RWPE2 (cell line): ENCODE measurements around the gene AOPEP.

Source experiments
- ATAC-seq: fragments of 200-7000 bp; cut with Tn5 transposase; 3 replicates; pipeline ENCODE4 v1.9.1; 2021; ENCODE audit warnings: low read depth
- DNase-seq: peaks from one replicate; pipeline ENCODE4 v3.0.0-alpha.2; 2020; ENCODE audit warnings: low spot score
- H3K27ac ChIP-seq: fragments of 450-650 bp; 2 replicates; pipeline ENCODE4 v1.5.1; 2017; ENCODE audit warnings: mild to moderate bottlenecking; ENCODE audit not compliant: poor library complexity, severe bottlenecking
- H3K27me3 ChIP-seq: fragments of 250-450 bp; sonication (Bioruptor Pico); 2 replicates; pipeline ENCODE4 v1.5.1; 2021; ENCODE audit warnings: mild to moderate bottlenecking, moderate library complexity; ENCODE audit not compliant: insufficient read depth, poor library complexity, severe bottlenecking
- H3K36me3 ChIP-seq: fragments of 250-450 bp; sonication (Bioruptor Pico); 2 replicates; pipeline ENCODE4 v1.5.1; 2020; ENCODE audit warnings: low read depth, mild to moderate bottlenecking, moderate library complexity
- H3K4me1 ChIP-seq: fragments of 250-450 bp; sonication (Bioruptor Pico); 2 replicates; pipeline ENCODE4 v1.5.1; 2021; ENCODE audit warnings: mild to moderate bottlenecking, moderate library complexity; ENCODE audit not compliant: insufficient read depth, poor library complexity, severe bottlenecking
- H3K4me3 ChIP-seq: fragments of 250-450 bp; sonication (Bioruptor Pico); 2 replicates; pipeline ENCODE4 v1.5.1; 2021; ENCODE audit warnings: mild to moderate bottlenecking, moderate library complexity; ENCODE audit not compliant: severe bottlenecking
- H3K9me3 ChIP-seq: fragments of 250-450 bp; sonication (Bioruptor Pico); 2 replicates; pipeline ENCODE4 v1.5.1; 2021; ENCODE audit warnings: mild to moderate bottlenecking, moderate library complexity; ENCODE audit not compliant: severe bottlenecking
- TF ChIP-seq, protein P1 (sequence below): fragments of 450-650 bp; IDR thresholded peaks from one replicate; pipeline ENCODE4 v1.5.1; 2017; ENCODE audit warnings: mild to moderate bottlenecking, moderate library complexity; ENCODE audit not compliant: poor library complexity, severe bottlenecking

The AOPEP gene

DNA sequence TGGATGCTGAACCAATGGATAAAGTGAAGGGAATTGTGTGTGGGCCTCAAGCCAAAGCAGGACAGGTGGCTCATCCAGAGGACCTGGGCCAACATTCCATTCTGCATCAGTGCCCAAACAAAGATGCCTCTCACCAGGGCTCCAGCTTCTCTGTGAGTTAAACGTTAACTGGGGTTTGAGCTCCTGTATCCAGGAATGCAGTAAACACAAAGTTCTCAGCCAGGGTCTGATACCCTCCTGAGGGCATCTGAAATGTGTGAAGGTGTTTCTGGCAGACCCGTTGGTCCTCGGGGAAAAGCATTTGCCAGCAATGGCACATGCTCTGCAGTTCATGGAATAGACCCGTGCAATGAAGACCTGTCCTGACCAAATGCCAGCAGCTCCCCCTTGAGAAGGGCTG, 33.9 kb upstream of the AOPEP start:
- no peak overlapping the region for H3K4me3 ChIP-seq
- TF ChIP-seq, protein P1, sequence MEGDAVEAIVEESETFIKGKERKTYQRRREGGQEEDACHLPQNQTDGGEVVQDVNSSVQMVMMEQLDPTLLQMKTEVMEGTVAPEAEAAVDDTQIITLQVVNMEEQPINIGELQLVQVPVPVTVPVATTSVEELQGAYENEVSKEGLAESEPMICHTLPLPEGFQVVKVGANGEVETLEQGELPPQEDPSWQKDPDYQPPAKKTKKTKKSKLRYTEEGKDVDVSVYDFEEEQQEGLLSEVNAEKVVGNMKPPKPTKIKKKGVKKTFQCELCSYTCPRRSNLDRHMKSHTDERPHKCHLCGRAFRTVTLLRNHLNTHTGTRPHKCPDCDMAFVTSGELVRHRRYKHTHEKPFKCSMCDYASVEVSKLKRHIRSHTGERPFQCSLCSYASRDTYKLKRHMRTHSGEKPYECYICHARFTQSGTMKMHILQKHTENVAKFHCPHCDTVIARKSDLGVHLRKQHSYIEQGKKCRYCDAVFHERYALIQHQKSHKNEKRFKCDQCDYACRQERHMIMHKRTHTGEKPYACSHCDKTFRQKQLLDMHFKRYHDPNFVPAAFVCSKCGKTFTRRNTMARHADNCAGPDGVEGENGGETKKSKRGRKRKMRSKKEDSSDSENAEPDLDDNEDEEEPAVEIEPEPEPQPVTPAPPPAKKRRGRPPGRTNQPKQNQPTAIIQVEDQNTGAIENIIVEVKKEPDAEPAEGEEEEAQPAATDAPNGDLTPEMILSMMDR = no peak
- no peaks in the 10 kb centered on the region for H3K4me1 ChIP-seq
- H3K27ac ChIP-seq = no peak overlapping the region
- no peaks in the 10 kb centered on the region for H3K36me3 ChIP-seq
- no peaks in the 10 kb centered on the region for H3K27me3 ChIP-seq
- ATAC-seq = no peak
- no peak for DNase-seq
- no peaks in the 10 kb centered on the region for H3K9me3 ChIP-seq

DNA sequence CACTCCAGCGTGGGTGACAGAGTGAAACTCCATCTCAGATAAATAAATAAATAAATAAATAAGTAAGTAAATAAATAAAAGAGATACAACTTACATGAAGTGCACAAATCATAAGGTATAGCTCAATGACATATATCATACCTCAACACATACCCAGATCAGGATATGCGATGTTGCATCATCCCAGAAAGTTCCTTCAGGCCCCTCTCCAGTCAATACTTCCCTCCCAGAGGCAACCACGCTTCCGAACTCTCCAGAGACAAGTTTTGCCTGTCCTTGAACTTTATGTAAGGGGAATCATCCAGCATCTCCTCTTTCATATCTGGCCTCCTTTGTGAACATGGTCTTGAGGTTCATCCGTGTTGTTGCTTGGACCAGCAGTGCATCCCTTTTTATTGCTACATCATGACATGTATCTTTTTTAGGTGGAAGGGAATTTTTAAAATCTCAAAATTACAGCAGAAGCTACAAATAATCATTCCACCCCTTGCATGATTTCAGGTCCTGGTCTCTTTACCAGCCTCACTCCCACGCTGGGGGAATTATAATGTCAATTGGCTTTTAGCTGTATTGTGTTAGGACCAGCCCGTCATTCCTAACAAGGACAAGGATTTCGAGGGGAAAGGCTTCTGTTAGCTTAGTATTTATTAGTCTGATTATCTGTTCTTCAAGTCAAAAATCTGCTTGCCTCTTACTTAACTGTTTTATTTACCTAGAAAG, 32.9 kb upstream of the AOPEP start:
- Histone ChIP-seq H3K36me3 (no peaks in the 10 kb centered on the region), H3K4me1 (no peaks in the 10 kb centered on the region), H3K27me3 (no peaks in the 10 kb centered on the region), H3K27ac (no peak overlapping the region), H3K9me3 (no peaks in the 10 kb centered on the region), H3K4me3 (no peak overlapping the region)
- ATAC-seq (no peak), DNase-seq (no peak)
- TF ChIP-seq, protein P1 = no peak

- ATAC-seq = no peak
- no peak overlapping the region for H3K27ac ChIP-seq
- no peaks in the 10 kb centered on the region for H3K36me3 ChIP-seq
- H3K4me1 ChIP-seq = no peaks in the 10 kb centered on the region
- DNase-seq = no peak
- no peak overlapping the region for H3K4me3 ChIP-seq
- no peaks in the 10 kb centered on the region for H3K27me3 ChIP-seq
- TF ChIP-seq, protein P1 = no peak
- no peaks in the 10 kb centered on the region for H3K9me3 ChIP-seq
These were observed 30.0 kb upstream of the AOPEP start for GRCh38 chr9:94696545-94696944.

- no peak overlapping the region for H3K27ac ChIP-seq
- ATAC-seq (no peak; the same call in 2 of the 3 replicates), DNase-seq (no peak)
These were observed 28.4 kb upstream of the AOPEP start for GRCh38 chr9:94697972-94698581.

More at GRCh38 chr9:94697972-94698581, 28.4 kb upstream of the AOPEP start:
- Histone ChIP-seq H3K9me3 (no peaks in the 10 kb centered on the region), H3K27me3 (no peaks in the 10 kb centered on the region), H3K4me1 (no peaks in the 10 kb centered on the region), H3K36me3 (no peaks in the 10 kb centered on the region), H3K4me3 (no peak overlapping the region)
- TF ChIP-seq, protein P1 = no peak
